K562 (cell line): Measurements from ENCODE around the gene RER1. TPM values are rescaled to one million over a fixed set of nuclear protein-coding genes. Genes with fewer than 3 reads are reported as not detected.

Experiments
- ATAC-seq: fragments of 200-7000 bp; cut with Tn5 transposase; 3 replicates; pipeline ENCODE4 v1.9.1; 2020; ENCODE audit warnings: moderate library complexity
- BruUV-seq: library from RNA; stranded (reverse); fragments of 400-500 nt; replicated peaks from 2 replicates; lab custom pipeline; 2021; lab: Mats Ljungman, UMichigan
- CTCF ChIA-PET: fragments of 300-600 bp; formaldehyde crosslinking; extraction: SDS; loops from one replicate; lab custom pipeline; 2021; ENCODE audit warnings: low intra/inter-chr PET ratio; lab: Yijun Ruan, JAX
- POLR2A ChIA-PET: fragments of 300-600, 350-650 bp; sonication (Branson Sonifier 250); formaldehyde crosslinking; extraction: SDS; loops from one replicate; lab custom pipeline; 2021; ENCODE audit warnings: antibody characterized with exemption, inconsistent platforms; lab: Yijun Ruan, JAX
- DNase-seq, 4 experiments: peaks; one replicate each; pipeline versions ENCODE4 v3.0.0 to v3.0.0-alpha.2; 2011 to 2018; ENCODE audit warnings: low spot score in 3 of 4, mixed read lengths in 3 of 4; ENCODE audit errors: extremely low read depth in 1 of 4
- FAIRE-seq: peaks from 2 replicates; lab custom pipeline; 2011; peaks lifted over from hg19 to GRCh38; lab: Jason Lieb, UNC
- H2AFZ ChIP-seq: 2 replicates; pipeline ENCODE4 v1.6.0; 2011; ENCODE audit warnings: low read depth, low read length, control low read depth, inconsistent platforms
- H3K27ac ChIP-seq: fragments of 200-600 bp; 3 replicates; pipeline ENCODE4 v1.8.0; 2011; ENCODE audit warnings: low read depth, mild to moderate bottlenecking, control low read depth, inconsistent platforms, low read length, moderate library complexity, mixed read lengths; ENCODE audit errors: extremely low read depth
- H3K27me3 ChIP-seq, 2 experiments: fragments of 300-600 bp in 1 of 2; 2 replicates in 1 of 2; 3 replicates in 1 of 2; pipeline versions ENCODE4 v1.6.0 to v1.8.0; 2011; ENCODE audit warnings: inconsistent platforms in 2 of 2, low read length in 2 of 2, mild to moderate bottlenecking in 1 of 2, mixed read lengths in 1 of 2, moderate library complexity in 1 of 2; ENCODE audit not compliant: control insufficient read depth in 2 of 2, insufficient read depth in 2 of 2
- H3K36me3 ChIP-seq: fragments of 300-600 bp; 3 replicates; pipeline ENCODE4 v1.8.0; 2011; ENCODE audit warnings: mild to moderate bottlenecking, low read length, inconsistent platforms; ENCODE audit not compliant: control insufficient read depth, insufficient read depth
- H3K4me1 ChIP-seq, 2 experiments: fragments of 200-600 bp in 1 of 2; replicated peaks in 1 of 2; 2 replicates in 1 of 2; 3 replicates in 1 of 2; pipeline versions ENCODE4 v1.5.1 to v1.8.0; 2011; ENCODE audit warnings: inconsistent platforms in 2 of 2, low read length in 2 of 2, mild to moderate bottlenecking in 1 of 2, mixed read lengths in 1 of 2, moderate library complexity in 1 of 2; ENCODE audit not compliant: control insufficient read depth in 2 of 2, insufficient read depth in 2 of 2
- H3K4me2 ChIP-seq: 2 replicates; pipeline ENCODE4 v1.6.1; 2011; ENCODE audit warnings: low read length, control low read depth, inconsistent platforms, mixed read lengths; ENCODE audit not compliant: insufficient read depth
- H3K4me3 ChIP-seq: fragments of 200-600 bp; sonication (generic), shearing (Covaris generic); 2 replicates; pipeline ENCODE4 v1.5.1; 2016; ENCODE audit warnings: control low read depth, inconsistent platforms
- H3K79me2 ChIP-seq: fragments of 200-600 bp; 3 replicates; pipeline ENCODE4 v1.8.0; 2011; ENCODE audit warnings: low read length, inconsistent platforms; ENCODE audit not compliant: control insufficient read depth, insufficient read depth
- H3K9ac ChIP-seq, 2 experiments: 2 replicates each; pipeline versions ENCODE4 v1.6.0 to v1.6.1; 2011; ENCODE audit warnings: low read depth in 2 of 2, low read length in 2 of 2, control low read depth in 1 of 2, inconsistent platforms in 1 of 2, mild to moderate bottlenecking in 1 of 2, mixed read lengths in 1 of 2; ENCODE audit not compliant: insufficient read depth in 1 of 2
- H3K9me1 ChIP-seq: one replicate; pipeline ENCODE4 v1.6.0; 2011; ENCODE audit warnings: inconsistent platforms, mild to moderate bottlenecking, low read length, moderate library complexity; ENCODE audit not compliant: control insufficient read depth, insufficient read depth
- H3K9me3 ChIP-seq: replicated peaks from 2 replicates; pipeline ENCODE4 v1.5.1; 2011; ENCODE audit warnings: low read depth, low read length, inconsistent platforms; ENCODE audit not compliant: control insufficient read depth, insufficient read depth
- H4K20me1 ChIP-seq: replicated peaks from 2 replicates; pipeline ENCODE4 v1.6.1; 2011; ENCODE audit warnings: low read length, inconsistent platforms, mixed read lengths; ENCODE audit not compliant: control insufficient read depth, insufficient read depth
- ARNT ChIP-seq, 2 experiments: fragments of 450-650 bp; IDR thresholded peaks; 2 replicates each; pipeline ENCODE4 v1.6.1; 2016; ENCODE audit warnings: mild to moderate bottlenecking in 1 of 2
- BCOR ChIP-seq: fragments of 450-650 bp; IDR thresholded peaks from 2 replicates; pipeline ENCODE4 v1.6.1; 2016
- CREBBP ChIP-seq: IDR thresholded peaks from one replicate; pipeline ENCODE4 v1.6.1; 2012; ENCODE audit warnings: low read depth, mild to moderate bottlenecking, control low read depth, inconsistent platforms, low read length
- EGR1 ChIP-seq: fragments of 450-650 bp; conservative IDR thresholded peaks from 2 replicates; pipeline ENCODE4 v1.6.1; 2017; ENCODE audit warnings: mild to moderate bottlenecking
- FOXK2 ChIP-seq, 2 experiments: fragments of 450-650 bp; IDR thresholded peaks in 1 of 2; conservative IDR thresholded peaks in 1 of 2; 2 replicates each; pipeline ENCODE4 v1.6.1; 2016; ENCODE audit warnings: low read depth in 2 of 2, mild to moderate bottlenecking in 1 of 2
- HEY1 ChIP-seq: fragments of 250-450 bp; sonication (Bioruptor Pico); IDR thresholded peaks from 2 replicates; pipeline ENCODE4 v1.5.0; 2020; ENCODE audit warnings: mild to moderate bottlenecking, moderate library complexity, borderline replicate concordance
- KAT7 ChIP-seq: sonication (generic); formaldehyde crosslinking; IDR thresholded peaks from 2 replicates; pipeline ENCODE4 v1.8.0; 2022; ENCODE audit warnings: missing genetic modification reagents, mild to moderate bottlenecking, borderline replicate concordance
- POLR2A ChIP-seq: fragments of 450-650 bp; conservative IDR thresholded peaks from 2 replicates; pipeline ENCODE4 v1.6.1; 2016
- POLR2G ChIP-seq: fragments of 200-400 bp; formaldehyde crosslinking; IDR thresholded peaks from 2 replicates; pipeline ENCODE4 v1.6.1; 2017; ENCODE audit warnings: low read depth, mild to moderate bottlenecking, antibody characterized with exemption, low read length, moderate library complexity
- POU5F1 ChIP-seq: fragments of 150-350 bp; IDR thresholded peaks from 2 replicates; pipeline ENCODE4 v1.6.1; 2014; ENCODE audit warnings: borderline replicate concordance, low read length, low read depth, mild to moderate bottlenecking; ENCODE audit not compliant: partially characterized antibody
- PTTG1 ChIP-seq: fragments of 450-650 bp; IDR thresholded peaks from 2 replicates; pipeline ENCODE4 v1.6.1; 2016; ENCODE audit warnings: low read depth, mild to moderate bottlenecking, missing genetic modification characterization, missing compliant biosample characterization
- ZNF695 ChIP-seq: fragments of 450-650 bp; formaldehyde crosslinking; IDR thresholded peaks from 2 replicates; pipeline ENCODE4 v1.4.0; 2020; ENCODE audit warnings: mild to moderate bottlenecking, moderate library complexity
- WGBS: fragments of 100-300 bp; shearing (Covaris generic); methylation state at CpG from one replicate; pipeline ENCODE4 v1.1.6; 2016; ENCODE audit warnings: low coverage, mixed read lengths; ENCODE audit not compliant: insufficient coverage; ENCODE audit errors: missing lambda C conversion rate; 5-methylcytosine and 5-hydroxymethylcytosine counted together
- in situ Hi-C: fragments of 300-500 bp; cut with MboI; formaldehyde crosslinking; loops from 4 replicates; pipeline ENCODE4 v1.15.0; 2018; ENCODE audit warnings: inconsistent platforms, mixed read lengths
- intact Hi-C: fragments of 100-400 bp; cut with micrococcal nuclease; formaldehyde crosslinking; loops from 2 replicates; pipeline ENCODE4 v1.14.2; 2022
- polyA plus RNA-seq, 8 experiments: library from polyadenylated mRNA; depleted of rRNA in 4 of 8; stranded (reverse) in 5 of 8; unstranded in 3 of 8; fragments of >200 nt; fragmentation: Nextera tagmentation in 2 of 8; fragmentation: Illumina TruSeq in 1 of 8; extraction: Ambion mirVana in 2 of 8; extraction: Trizol in 1 of 8; gene quantifications; 2 replicates each; pipeline versions ENCODE4 v1.2.1 to v1.2.3, GENCODE V29; 2011 to 2014; ENCODE audit warnings: inconsistent platforms in 1 of 8, missing spikeins in 1 of 8
- total RNA-seq, 7 experiments: library from RNA; depleted of rRNA in 6 of 7; stranded (reverse); fragments of >200 nt in 6 of 7; fragmentation: Illumina TruSeq in 2 of 7; extraction: Trizol in 2 of 7; gene quantifications; 2 replicates each; pipeline versions ENCODE4 v1.2.1 to v1.2.3, GENCODE V29; 2011 to 2021; ENCODE audit warnings: low replicate concordance in 1 of 7
- TF ChIP-seq, protein P1 (sequence below): fragments of 250-450 bp; sonication (Bioruptor Pico); IDR thresholded peaks from 2 replicates; pipeline ENCODE4 v1.8.0; 2022; ENCODE audit warnings: moderate library complexity, mild to moderate bottlenecking, inconsistent platforms
- TF ChIP-seq, protein P2 (sequence below): sonication (generic); formaldehyde crosslinking; IDR thresholded peaks from 2 replicates; pipeline ENCODE4 v1.8.0; 2022; ENCODE audit warnings: missing genetic modification reagents, mild to moderate bottlenecking, borderline replicate concordance
- TF ChIP-seq, protein P3 (sequence below): sonication (generic); formaldehyde crosslinking; IDR thresholded peaks from 2 replicates; pipeline ENCODE4 v1.8.0; 2022; ENCODE audit warnings: missing genetic modification reagents, mild to moderate bottlenecking, borderline replicate concordance

The RER1 gene
- total and polyA plus RNA-seq, 9 of the 15 experiments (the other 6 are each of a cell fraction or from before 2014, with no cell fraction given) = 19.6 to 354 (median 183) TPM

DNA sequence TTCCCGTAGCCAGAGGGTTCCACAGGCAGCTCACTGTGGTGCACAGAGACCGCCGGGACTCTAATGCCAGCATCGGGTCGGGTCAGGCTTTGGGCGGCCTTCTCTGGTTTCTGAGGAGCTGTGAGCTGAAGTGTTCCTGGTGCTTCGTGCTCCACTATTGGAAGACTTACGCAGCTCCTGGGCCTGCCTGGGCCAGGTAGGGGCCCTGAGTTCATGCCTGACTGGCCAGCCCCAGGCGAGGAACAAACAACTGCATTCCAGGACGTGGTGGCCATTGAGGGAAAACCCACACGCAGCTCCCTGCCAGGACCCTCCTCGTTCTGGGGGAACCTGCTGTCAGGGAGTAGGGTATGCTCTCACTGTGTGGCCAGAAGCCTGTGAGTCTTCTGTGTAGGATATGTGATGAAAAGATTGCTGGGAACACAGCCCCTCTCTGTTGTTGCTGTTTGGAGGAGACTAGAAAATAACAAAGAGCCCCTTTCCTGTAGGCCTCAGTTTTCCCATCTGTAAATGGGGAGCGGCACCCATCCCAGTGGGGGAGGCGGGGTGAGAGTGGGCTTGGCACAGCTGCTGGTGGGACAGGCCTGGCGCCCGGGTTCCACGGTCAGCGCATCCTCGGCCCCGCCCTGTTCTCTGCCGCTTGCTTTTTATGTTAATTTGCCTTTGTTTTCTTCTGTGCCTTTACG, 8.4 kb downstream of the RER1 start:
- Histone ChIP-seq H3K36me3 (peaks cover 94% of the 10 kb centered on the region), H3K27ac (no peak overlapping the region), H3K79me2 (peaks cover 10% of the 10 kb centered on the region), H3K4me2 (no peak overlapping the region), H3K27me3 (no peaks in the 10 kb centered on the region), H4K20me1 (peaks cover 12% of the 10 kb centered on the region; the same call in 1 of the 2 replicates), H2AFZ (no peak overlapping the region), H3K9me3 (no peaks in the 10 kb centered on the region), H3K4me1 (peaks cover 2 to 33% of the 10 kb centered on the region in 2 experiments; a peak in 3 of 5 replicates)
- 94% methylated on average over 22 of the region's 22 CpGs for WGBS
- intact Hi-C loops (no loop called here), in situ Hi-C loops (no loop called here)
- CTCF ChIA-PET = no interaction called here
- POLR2A ChIA-PET = interaction anchor here (0.5 to 3.9 kb wide), 6 partner anchors 7 to 226 kb away, joined by 3 to 24 read pairs (median 3); partner anchors contain the start of genes MORN1 and RER1
- BruUV-seq = no TSS peak
- ATAC-seq (no peak), FAIRE-seq (no peak), DNase-seq (no peak)
- TF ChIP-seq POU5F1 = no peak
- TF ChIP-seq ZNF695 = no peak
- TF ChIP-seq ARNT (IDR thresholded peaks at IDR 0.05) = no peak
- TF ChIP-seq, protein P1, sequence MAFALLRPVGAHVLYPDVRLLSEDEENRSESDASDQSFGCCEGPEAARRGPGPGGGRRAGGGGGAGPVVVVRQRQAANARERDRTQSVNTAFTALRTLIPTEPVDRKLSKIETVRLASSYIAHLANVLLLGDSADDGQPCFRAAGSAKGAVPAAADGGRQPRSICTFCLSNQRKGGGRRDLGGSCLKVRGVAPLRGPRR = no peak
- TF ChIP-seq CREBBP = no peak
- 0 out of 2 replicates have a peak, but pooled peaks have one; percentile 18 for TF ChIP-seq KAT7
- TF ChIP-seq, protein P2, sequence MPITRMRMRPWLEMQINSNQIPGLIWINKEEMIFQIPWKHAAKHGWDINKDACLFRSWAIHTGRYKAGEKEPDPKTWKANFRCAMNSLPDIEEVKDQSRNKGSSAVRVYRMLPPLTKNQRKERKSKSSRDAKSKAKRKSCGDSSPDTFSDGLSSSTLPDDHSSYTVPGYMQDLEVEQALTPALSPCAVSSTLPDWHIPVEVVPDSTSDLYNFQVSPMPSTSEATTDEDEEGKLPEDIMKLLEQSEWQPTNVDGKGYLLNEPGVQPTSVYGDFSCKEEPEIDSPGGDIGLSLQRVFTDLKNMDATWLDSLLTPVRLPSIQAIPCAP = no peak
- TF ChIP-seq POLR2A = 0 out of 2 replicates have a peak, but pooled peaks have one; percentile 33
- TF ChIP-seq, protein P3, sequence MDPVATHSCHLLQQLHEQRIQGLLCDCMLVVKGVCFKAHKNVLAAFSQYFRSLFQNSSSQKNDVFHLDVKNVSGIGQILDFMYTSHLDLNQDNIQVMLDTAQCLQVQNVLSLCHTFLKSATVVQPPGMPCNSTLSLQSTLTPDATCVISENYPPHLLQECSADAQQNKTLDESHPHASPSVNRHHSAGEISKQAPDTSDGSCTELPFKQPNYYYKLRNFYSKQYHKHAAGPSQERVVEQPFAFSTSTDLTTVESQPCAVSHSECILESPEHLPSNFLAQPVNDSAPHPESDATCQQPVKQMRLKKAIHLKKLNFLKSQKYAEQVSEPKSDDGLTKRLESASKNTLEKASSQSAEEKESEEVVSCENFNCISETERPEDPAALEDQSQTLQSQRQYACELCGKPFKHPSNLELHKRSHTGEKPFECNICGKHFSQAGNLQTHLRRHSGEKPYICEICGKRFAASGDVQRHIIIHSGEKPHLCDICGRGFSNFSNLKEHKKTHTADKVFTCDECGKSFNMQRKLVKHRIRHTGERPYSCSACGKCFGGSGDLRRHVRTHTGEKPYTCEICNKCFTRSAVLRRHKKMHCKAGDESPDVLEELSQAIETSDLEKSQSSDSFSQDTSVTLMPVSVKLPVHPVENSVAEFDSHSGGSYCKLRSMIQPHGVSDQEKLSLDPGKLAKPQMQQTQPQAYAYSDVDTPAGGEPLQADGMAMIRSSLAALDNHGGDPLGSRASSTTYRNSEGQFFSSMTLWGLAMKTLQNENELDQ (CRISPR knock-in tag) = no peak
- TF ChIP-seq BCOR = peak; percentile 64
- 0 out of 2 replicates have a peak, but pooled peaks have one; percentile 36 for TF ChIP-seq POLR2G
- TF ChIP-seq PTTG1 (tag) = no peak
- TF ChIP-seq FOXK2 (conservative IDR thresholded peaks at IDR 0.05 in 1 of 2, IDR thresholded peaks at IDR 0.05 in 1 of 2; ENCODE audit: low read depth in 2 of 2) = no peak
- TF ChIP-seq HEY1 (CRISPR knock-in tag) = no peak
- TF ChIP-seq EGR1 = no peak
- TF ChIP-seq, all 486 proteins: peak for 4
- no peaks in the 10 kb centered on the region for H3K9me1 ChIP-seq
- H3K9ac ChIP-seq = no peak overlapping the region
- no peak overlapping the region for H3K4me3 ChIP-seq
